ENCODE results near the gene ARHGEF1. TPM values are rescaled to one million over a fixed set of nuclear protein-coding genes. Genes with fewer than 3 reads are reported as not detected.

The ARHGEF1 gene
- total RNA-seq, 4 donors from 2014 or later: 40.4 to 58.3 (median 51.4) TPM

GRCh38 chr19:41896581-41896942, 13.6 kb downstream of the ARHGEF1 start:
- H3K27me3 ChIP-seq: no peaks in the 10 kb centered on the region
- TF ChIP-seq POLR2A (IDR thresholded peaks at IDR 0.05): no peak
- no peak for TF ChIP-seq POLR2AphosphoS5 (IDR thresholded peaks at IDR 0.05)
- TF ChIP-seq, protein P1, sequence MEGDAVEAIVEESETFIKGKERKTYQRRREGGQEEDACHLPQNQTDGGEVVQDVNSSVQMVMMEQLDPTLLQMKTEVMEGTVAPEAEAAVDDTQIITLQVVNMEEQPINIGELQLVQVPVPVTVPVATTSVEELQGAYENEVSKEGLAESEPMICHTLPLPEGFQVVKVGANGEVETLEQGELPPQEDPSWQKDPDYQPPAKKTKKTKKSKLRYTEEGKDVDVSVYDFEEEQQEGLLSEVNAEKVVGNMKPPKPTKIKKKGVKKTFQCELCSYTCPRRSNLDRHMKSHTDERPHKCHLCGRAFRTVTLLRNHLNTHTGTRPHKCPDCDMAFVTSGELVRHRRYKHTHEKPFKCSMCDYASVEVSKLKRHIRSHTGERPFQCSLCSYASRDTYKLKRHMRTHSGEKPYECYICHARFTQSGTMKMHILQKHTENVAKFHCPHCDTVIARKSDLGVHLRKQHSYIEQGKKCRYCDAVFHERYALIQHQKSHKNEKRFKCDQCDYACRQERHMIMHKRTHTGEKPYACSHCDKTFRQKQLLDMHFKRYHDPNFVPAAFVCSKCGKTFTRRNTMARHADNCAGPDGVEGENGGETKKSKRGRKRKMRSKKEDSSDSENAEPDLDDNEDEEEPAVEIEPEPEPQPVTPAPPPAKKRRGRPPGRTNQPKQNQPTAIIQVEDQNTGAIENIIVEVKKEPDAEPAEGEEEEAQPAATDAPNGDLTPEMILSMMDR (IDR thresholded peaks at IDR 0.05): no peak
- TF ChIP-seq EP300 (IDR thresholded peaks at IDR 0.05): no peak
- H3K4me1 ChIP-seq: no peaks in the 10 kb centered on the region
- no peak for ATAC-seq
- no peaks in the 10 kb centered on the region for H3K9me3 ChIP-seq
- H3K4me3 ChIP-seq: no peak overlapping the region
- H3K27ac ChIP-seq: no peak overlapping the region
- H3K36me3 ChIP-seq: peaks cover 0 to 95% of the 10 kb centered on the region in 2 donors
- WGBS, 2 donors (ENCODE audit: low coverage in 1 of 2): no CpG with 5 or more reads among the region's 1 CpG

DNA sequence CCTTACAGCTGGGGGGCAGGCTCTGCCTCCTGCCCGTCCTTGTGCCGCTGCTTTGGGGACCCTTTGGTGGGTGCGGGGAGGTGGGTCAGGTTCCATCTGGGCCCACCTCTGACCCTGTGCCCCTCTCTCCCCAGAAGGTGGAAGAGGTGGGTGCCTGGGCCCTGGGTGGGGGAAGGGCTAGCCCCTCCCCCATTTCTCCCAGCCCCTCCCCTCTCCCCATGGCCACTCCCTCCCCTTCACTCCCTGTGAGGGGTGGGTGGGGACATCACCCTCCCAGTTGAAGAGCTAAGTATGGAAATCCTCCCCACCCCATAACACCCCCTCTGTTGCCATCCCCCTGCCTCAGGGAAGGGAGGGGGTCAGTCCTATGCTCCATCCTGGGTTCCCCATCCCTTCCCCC, 14.2 kb downstream of the ARHGEF1 start:
- Histone ChIP-seq H3K27me3 (no peaks in the 10 kb centered on the region), H3K27ac (no peak overlapping the region), H3K4me3 (no peak overlapping the region), H3K9me3 (no peaks in the 10 kb centered on the region), H3K36me3 (peaks cover 0 to 95% of the 10 kb centered on the region in 2 donors), H3K4me1 (no peaks in the 10 kb centered on the region)
- no peak for ATAC-seq
- TF ChIP-seq POLR2AphosphoS5 (IDR thresholded peaks at IDR 0.05) (no peak), EP300 (IDR thresholded peaks at IDR 0.05) (no peak), POLR2A (IDR thresholded peaks at IDR 0.05) (no peak)
- TF ChIP-seq, protein P1 (IDR thresholded peaks at IDR 0.05): no peak
- no CpG with 5 or more reads among the region's 3 CpGs for WGBS, 2 donors (ENCODE audit: low coverage in 1 of 2)

- WGBS, 2 donors (ENCODE audit: low coverage in 1 of 2): 84% methylated on average over 3 of the region's 24 CpGs; no CpG with 5 or more reads in 1 of the 2 donors
- H3K4me1 ChIP-seq: no peaks in the 10 kb centered on the region
- peaks cover 0 to 95% of the 10 kb centered on the region in 2 donors for H3K36me3 ChIP-seq
- no peak for ATAC-seq
- no peak overlapping the region for H3K27ac ChIP-seq
- H3K27me3 ChIP-seq: no peaks in the 10 kb centered on the region
- no peaks in the 10 kb centered on the region for H3K9me3 ChIP-seq
- TF ChIP-seq, protein P1 (IDR thresholded peaks at IDR 0.05): no peak
- TF ChIP-seq POLR2A (IDR thresholded peaks at IDR 0.05) (no peak), POLR2AphosphoS5 (IDR thresholded peaks at IDR 0.05) (no peak), EP300 (IDR thresholded peaks at IDR 0.05) (no peak)
- H3K4me3 ChIP-seq: no peak overlapping the region
Observed at GRCh38 chr19:41897820-41898219, 14.8 kb downstream of the ARHGEF1 start.

DNA sequence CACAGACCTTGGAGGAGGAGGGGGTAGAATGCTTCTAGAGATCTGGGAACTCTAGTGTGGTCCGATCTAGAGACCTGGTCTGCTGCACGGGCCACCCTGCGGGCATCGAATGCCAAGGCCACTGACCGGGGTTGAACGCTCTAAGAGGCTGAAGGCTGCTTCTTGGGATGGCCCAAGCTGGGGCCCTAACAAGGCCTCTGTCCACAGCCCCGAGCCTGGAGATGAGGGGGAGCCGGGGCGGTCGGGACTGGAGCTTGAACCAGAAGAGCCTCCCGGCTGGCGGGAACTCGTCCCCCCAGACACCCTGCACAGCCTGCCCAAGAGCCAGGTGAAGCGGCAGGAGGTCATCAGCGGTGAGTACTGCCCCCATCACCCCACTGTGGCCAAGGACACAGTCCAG, 15.3 kb downstream of the ARHGEF1 start:
- WGBS, 2 donors (ENCODE audit: low coverage in 1 of 2): no CpG with 5 or more reads among the region's 15 CpGs
- Histone ChIP-seq H3K27me3 (no peaks in the 10 kb centered on the region), H3K4me3 (no peak overlapping the region), H3K36me3 (peaks cover 0 to 96% of the 10 kb centered on the region in 2 donors), H3K27ac (no peak overlapping the region), H3K4me1 (no peaks in the 10 kb centered on the region), H3K9me3 (no peaks in the 10 kb centered on the region)
- no peak for ATAC-seq
- TF ChIP-seq EP300 (IDR thresholded peaks at IDR 0.05) (no peak), POLR2A (IDR thresholded peaks at IDR 0.05) (no peak), POLR2AphosphoS5 (IDR thresholded peaks at IDR 0.05) (no peak)
- TF ChIP-seq, protein P1 (IDR thresholded peaks at IDR 0.05): no peak

- Histone ChIP-seq H3K27ac (no peak overlapping the region), H3K4me3 (no peak overlapping the region), H3K27me3 (no peaks in the 10 kb centered on the region), H3K4me1 (no peaks in the 10 kb centered on the region), H3K36me3 (peaks cover 0 to 100% of the 10 kb centered on the region in 2 donors), H3K9me3 (no peaks in the 10 kb centered on the region)
- no peak for ATAC-seq
- WGBS, 2 donors (ENCODE audit: low coverage in 1 of 2): 86 to 100% methylated on average over 4 to 6 of the region's 21 CpGs
- TF ChIP-seq EP300 (IDR thresholded peaks at IDR 0.05) (no peak), POLR2AphosphoS5 (IDR thresholded peaks at IDR 0.05) (no peak), POLR2A (IDR thresholded peaks at IDR 0.05) (no peak)
- TF ChIP-seq, protein P1 (IDR thresholded peaks at IDR 0.05): no peak
Observed at GRCh38 chr19:41901707-41902360, 18.9 kb downstream of the ARHGEF1 start.
